Kidney (tissue), 22 donors: ENCODE data around the gene TMEM198. TPM values are rescaled to one million over a fixed set of nuclear protein-coding genes. Genes with fewer than 3 reads are reported as not detected.

Experiments used
- DNase-seq, 5 donors: peaks; one replicate each; pipeline ENCODE4 v3.0.0-alpha.2; 2013 to 2020
- FAIRE-seq: peaks from 2 replicates; lab custom pipeline; 2012; peaks lifted over from hg19 to GRCh38; lab: Jason Lieb, UNC
- H3K27ac ChIP-seq, 2 donors: one replicate each; pipeline ENCODE4 v1.7.0; 2013; ENCODE audit warnings: low read depth in 2 of 2, low read length in 2 of 2, inconsistent platforms in 1 of 2
- H3K27me3 ChIP-seq: one replicate; pipeline ENCODE4 v1.7.1; 2013; ENCODE audit warnings: low read length, inconsistent platforms; ENCODE audit not compliant: control insufficient read depth, insufficient read depth
- H3K36me3 ChIP-seq, 3 donors: one replicate each; pipeline versions ENCODE4 v1.7.0 to v1.7.1; 2013; ENCODE audit warnings: low read length in 3 of 3, control low read depth in 1 of 3, inconsistent platforms in 1 of 3; ENCODE audit not compliant: insufficient read depth in 3 of 3, control insufficient read depth in 2 of 3
- H3K4me1 ChIP-seq, 3 donors: one replicate each; pipeline versions ENCODE4 v1.7.0 to v1.7.1; 2013; ENCODE audit warnings: low read length in 3 of 3, inconsistent platforms in 1 of 3, low read depth in 1 of 3; ENCODE audit not compliant: control insufficient read depth in 2 of 3, insufficient read depth in 2 of 3
- H3K4me3 ChIP-seq, 3 donors: one replicate each; pipeline versions ENCODE4 v1.7.0 to v1.8.1; 2013; ENCODE audit warnings: low read length in 3 of 3, control low read depth in 1 of 3, inconsistent platforms in 1 of 3
- H3K9ac ChIP-seq, 3 donors: one replicate each; pipeline versions ENCODE4 v1.7.0 to v1.7.1; 2013; ENCODE audit warnings: low read length in 3 of 3, control low read depth in 1 of 3, inconsistent platforms in 1 of 3
- H3K9me3 ChIP-seq, 3 donors: one replicate each; pipeline versions ENCODE4 v1.7.0 to v1.7.1; 2013; ENCODE audit warnings: low read length in 3 of 3, control low read depth in 1 of 3, inconsistent platforms in 1 of 3; ENCODE audit not compliant: control insufficient read depth in 2 of 3, insufficient read depth in 1 of 3
- CTCF ChIP-seq: IDR thresholded peaks from 3 replicates; pipeline ENCODE4 v1.5.1; 2012; ENCODE audit warnings: mild to moderate bottlenecking, moderate library complexity, borderline replicate concordance; ENCODE audit not compliant: insufficient read depth; ENCODE audit errors: extremely low read depth
- intact Hi-C: fragments of 100-400 bp; cut with DNase I; formaldehyde crosslinking; loops from one replicate; pipeline ENCODE4 v1.11.1; 2022
- long read RNA-seq, 10 donors: library from polyadenylated mRNA in 1 of 10; unstranded in 1 of 10; transcript quantifications; one replicate each; pipeline ENCODE4 v2.0.0 and lab custom pipeline, GENCODE V29; 2021 to 2026
- polyA plus RNA-seq: library from polyadenylated mRNA; stranded (reverse); fragments of 350-450 nt; fragmentation: Illumina TruSeq; extraction: RNeasy Lipid Tissue Mini Kit (QIAGEN cat#74804); gene quantifications from one replicate; pipeline ENCODE4 v1.2.3, GENCODE V29; 2014; ENCODE audit warnings: low read depth, low replicate concordance; ENCODE audit not compliant: insufficient read depth
- total RNA-seq: library from RNA; stranded (reverse); fragmentation: NEBNext Ultra II Directional; extraction: Animal tissue kit (Norgen Biotek cat#: 25700); gene quantifications from one replicate; pipeline ENCODE4 v1.2.1, GENCODE V29; 2021
- donor health status: control.
- donor health status: control.
- donor health status: control.
- donor health status: control.
- donor health status: control.
- donor health status: DM: yes; HTN: yes; CAD: no.
- donor health status: Normal renal cell carcinoma (clear cell type).

The TMEM198 gene
- total RNA-seq (4.5 TPM), polyA plus RNA-seq (4.2 TPM)
- long read RNA-seq, donor 1, partial matches to known transcripts = 0 of 1 reads
- long read RNA-seq, donor 1, other reads (novel, unspliced or antisense) = 0 of 1 reads
- long read RNA-seq, donor 2 = 0 reads
- long read RNA-seq, donor 3 = 0 reads
- long read RNA-seq, donor 4, partial matches to known transcripts = 0 of 3 reads
- long read RNA-seq, donor 4, other reads (novel, unspliced or antisense) = 0 of 3 reads
- long read RNA-seq, donor 5 = 0 reads
- long read RNA-seq, donor 6 = 0 reads
- long read RNA-seq, donor 7, transcript TMEM198-202 (5 exons, 2,218 nt) = major isoform, 6 of 6 reads
- long read RNA-seq, donor 7, partial matches to known transcripts = 0 of 6 reads
- long read RNA-seq, donor 7, other reads (novel, unspliced or antisense) = 0 of 6 reads
- long read RNA-seq, donor 8 = 0 reads
- long read RNA-seq, donor 9 = 0 reads
- long read RNA-seq, donor 10 = 0 reads

GRCh38 chr2:219543596-219544358 lies at the start of gene TMEM198, which contains the start of gene CHPF:
Gene TMEM198 (plus strand): TSS chr2:219544028. CDS start chr2:219544728, 700 bp downstream.
Gene CHPF (minus strand): TSS chr2:219543809. CDS start chr2:219543538, 271 bp downstream.
- no peaks in the 10 kb centered on the region for H3K27me3 ChIP-seq
- TF ChIP-seq CTCF = no peak
- FAIRE-seq = peak; percentile 94
- peak within 1 kb of the TSS; percentile 50 to 72 (median 66) for H3K4me3 ChIP-seq
- peaks cover 4 to 18% (median 9%) of the 10 kb centered on the region in 3 donors for H3K4me1 ChIP-seq
- no peaks in the 10 kb centered on the region for H3K9me3 ChIP-seq
- peak within 1 kb of the TSS; percentile 79 to 83 for H3K27ac ChIP-seq
- peaks cover 0 to 8% (median 8%) of the 10 kb centered on the region in 3 donors for H3K36me3 ChIP-seq
- DNase-seq = peak; percentile 99 to 100 (median 99)
- peak within 1 kb of the TSS; percentile 36 to 63 (median 59) for H3K9ac ChIP-seq
- intact Hi-C loops = no loop called here

- DNase-seq (no peak), FAIRE-seq (no peak)
- no peak overlapping the region for H3K9ac ChIP-seq
- intact Hi-C loops = no loop called here
- peaks cover 0 to 17% (median 4%) of the 10 kb centered on the region in 3 donors for H3K4me1 ChIP-seq
- no peak overlapping the region for H3K27ac ChIP-seq
- TF ChIP-seq CTCF = no peak
- no peak overlapping the region for H3K4me3 ChIP-seq
- no peaks in the 10 kb centered on the region for H3K9me3 ChIP-seq
- peaks cover 12% of the 10 kb centered on the region for H3K27me3 ChIP-seq
- H3K36me3 ChIP-seq = no peaks in the 10 kb centered on the region
Observed at GRCh38 chr2:219494952-219495530, 48.8 kb upstream of the TMEM198 start.

GRCh38 chr2:219495531-219496122 lies 48.2 kb upstream of the TMEM198 start:
- peak; percentile 41 for TF ChIP-seq CTCF
- DNase-seq = peak in 4 of 5 donors; percentile 69 to 86 (median 76)
- Histone ChIP-seq H3K4me1 (peaks cover 0 to 17% (median 4%) of the 10 kb centered on the region in 3 donors), H3K27ac (no peak overlapping the region), H3K36me3 (no peaks in the 10 kb centered on the region), H3K27me3 (peaks cover 12% of the 10 kb centered on the region), H3K4me3 (no peak overlapping the region), H3K9me3 (no peaks in the 10 kb centered on the region), H3K9ac (no peak overlapping the region)
- intact Hi-C loops = no loop called here
- FAIRE-seq = no peak
